ENCODE data around the gene NAALADL2.

Gene NAALADL2

DNA sequence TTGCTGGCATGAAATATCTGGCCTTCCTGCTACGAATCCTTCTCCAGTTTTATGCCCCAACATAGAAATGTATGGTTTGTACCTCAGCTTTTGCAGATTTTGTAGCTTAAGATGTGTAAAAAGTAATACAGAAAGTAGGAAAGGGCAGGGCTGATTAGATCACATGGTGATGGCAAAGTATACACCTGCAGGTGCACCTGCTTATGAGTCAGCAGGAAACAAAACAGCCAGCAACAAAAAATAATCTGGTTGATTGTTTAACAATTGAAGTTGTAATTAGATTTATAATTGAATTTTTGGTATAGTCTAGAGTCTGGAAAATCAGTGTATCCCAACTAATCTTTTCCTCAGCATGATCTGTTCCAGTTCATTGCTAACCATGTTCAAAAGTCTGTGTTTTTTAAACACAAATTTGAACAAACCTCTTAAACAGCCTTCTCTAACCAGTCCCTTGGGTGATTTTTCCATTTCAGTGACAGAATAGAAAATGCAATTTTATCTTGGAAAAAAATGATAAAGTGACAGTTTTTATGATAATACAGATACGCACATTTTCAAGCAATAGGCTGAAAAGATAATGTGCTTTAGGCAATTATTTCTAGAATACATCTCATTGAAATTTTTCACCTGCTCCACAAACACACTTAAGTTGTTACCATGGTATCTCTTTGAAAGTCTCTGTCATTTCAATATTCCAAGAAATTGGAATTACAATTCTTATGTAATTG is 477.4 kb downstream of the NAALADL2 start:
- no peak for TF ChIP-seq ZFX (IDR thresholded peaks at IDR 0.05)
- TF ChIP-seq, protein P1, sequence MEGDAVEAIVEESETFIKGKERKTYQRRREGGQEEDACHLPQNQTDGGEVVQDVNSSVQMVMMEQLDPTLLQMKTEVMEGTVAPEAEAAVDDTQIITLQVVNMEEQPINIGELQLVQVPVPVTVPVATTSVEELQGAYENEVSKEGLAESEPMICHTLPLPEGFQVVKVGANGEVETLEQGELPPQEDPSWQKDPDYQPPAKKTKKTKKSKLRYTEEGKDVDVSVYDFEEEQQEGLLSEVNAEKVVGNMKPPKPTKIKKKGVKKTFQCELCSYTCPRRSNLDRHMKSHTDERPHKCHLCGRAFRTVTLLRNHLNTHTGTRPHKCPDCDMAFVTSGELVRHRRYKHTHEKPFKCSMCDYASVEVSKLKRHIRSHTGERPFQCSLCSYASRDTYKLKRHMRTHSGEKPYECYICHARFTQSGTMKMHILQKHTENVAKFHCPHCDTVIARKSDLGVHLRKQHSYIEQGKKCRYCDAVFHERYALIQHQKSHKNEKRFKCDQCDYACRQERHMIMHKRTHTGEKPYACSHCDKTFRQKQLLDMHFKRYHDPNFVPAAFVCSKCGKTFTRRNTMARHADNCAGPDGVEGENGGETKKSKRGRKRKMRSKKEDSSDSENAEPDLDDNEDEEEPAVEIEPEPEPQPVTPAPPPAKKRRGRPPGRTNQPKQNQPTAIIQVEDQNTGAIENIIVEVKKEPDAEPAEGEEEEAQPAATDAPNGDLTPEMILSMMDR (conservative IDR thresholded peaks at IDR 0.05): no peak
- no peak overlapping the region for H3K27ac ChIP-seq

DNA sequence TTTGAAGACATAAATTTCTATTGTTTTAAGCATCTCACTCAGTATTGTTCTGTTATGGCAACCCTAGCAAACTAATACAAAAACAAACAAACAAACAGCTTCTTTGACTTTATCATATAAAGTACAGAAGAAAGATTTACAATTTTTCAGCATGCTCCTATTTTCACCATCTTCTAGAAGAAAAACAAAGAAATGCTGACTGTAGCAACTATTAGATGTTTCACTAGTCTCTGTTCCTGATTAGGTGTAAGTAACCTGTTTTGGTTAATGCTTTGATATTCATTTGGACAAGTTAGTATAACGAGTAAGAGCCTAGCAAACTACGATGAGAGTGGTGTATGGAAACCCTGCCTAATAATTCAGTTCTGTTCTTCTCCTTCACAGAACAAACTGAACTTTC is 478.5 kb downstream of the NAALADL2 start:
- H3K27ac ChIP-seq: peak overlapping the region; percentile 100; the same call in 1 of the 2 replicates
- TF ChIP-seq, protein P1 (conservative IDR thresholded peaks at IDR 0.05): no peak
- TF ChIP-seq ZFX (IDR thresholded peaks at IDR 0.05): no peak

DNA sequence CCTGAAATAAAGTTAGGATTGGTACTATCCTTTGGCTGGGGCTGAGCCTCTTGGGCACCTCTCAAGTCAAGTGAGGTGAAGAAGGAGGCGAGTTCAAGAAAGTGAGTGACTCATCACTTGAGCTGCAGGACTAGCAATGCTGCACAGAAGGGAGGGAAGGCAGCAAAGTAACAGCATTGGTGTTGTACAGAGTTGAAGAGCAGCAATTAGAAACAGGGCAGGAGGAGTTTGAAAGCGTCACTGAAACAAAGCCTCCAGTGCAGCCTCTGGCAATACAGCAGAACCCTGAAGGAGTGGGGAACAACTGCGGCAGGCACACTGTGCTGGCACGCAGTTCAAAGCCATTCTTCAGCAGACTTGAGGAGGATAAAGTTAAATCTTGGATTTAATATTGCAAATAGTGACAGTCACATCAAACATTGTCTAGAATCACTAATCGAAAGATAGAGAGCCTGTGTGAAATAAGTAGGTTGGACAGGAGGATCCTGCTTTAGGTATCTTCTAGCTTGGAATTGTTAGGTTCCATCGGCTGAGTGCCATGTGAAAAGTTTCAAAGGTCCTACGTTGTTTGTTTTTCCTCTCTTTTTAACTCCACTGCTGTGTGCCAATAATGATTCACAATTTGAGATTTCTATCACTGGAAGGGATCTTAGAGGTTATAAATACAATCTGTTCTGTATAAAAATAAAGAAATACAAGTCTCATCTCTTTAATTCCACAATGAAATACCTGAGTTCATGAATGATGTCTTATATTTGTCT is 479.8 kb downstream of the NAALADL2 start:
- TF ChIP-seq, protein P1 (conservative IDR thresholded peaks at IDR 0.05): no peak
- no peak for TF ChIP-seq ZFX (IDR thresholded peaks at IDR 0.05)
- peak overlapping the region; percentile 100 for H3K27ac ChIP-seq

DNA sequence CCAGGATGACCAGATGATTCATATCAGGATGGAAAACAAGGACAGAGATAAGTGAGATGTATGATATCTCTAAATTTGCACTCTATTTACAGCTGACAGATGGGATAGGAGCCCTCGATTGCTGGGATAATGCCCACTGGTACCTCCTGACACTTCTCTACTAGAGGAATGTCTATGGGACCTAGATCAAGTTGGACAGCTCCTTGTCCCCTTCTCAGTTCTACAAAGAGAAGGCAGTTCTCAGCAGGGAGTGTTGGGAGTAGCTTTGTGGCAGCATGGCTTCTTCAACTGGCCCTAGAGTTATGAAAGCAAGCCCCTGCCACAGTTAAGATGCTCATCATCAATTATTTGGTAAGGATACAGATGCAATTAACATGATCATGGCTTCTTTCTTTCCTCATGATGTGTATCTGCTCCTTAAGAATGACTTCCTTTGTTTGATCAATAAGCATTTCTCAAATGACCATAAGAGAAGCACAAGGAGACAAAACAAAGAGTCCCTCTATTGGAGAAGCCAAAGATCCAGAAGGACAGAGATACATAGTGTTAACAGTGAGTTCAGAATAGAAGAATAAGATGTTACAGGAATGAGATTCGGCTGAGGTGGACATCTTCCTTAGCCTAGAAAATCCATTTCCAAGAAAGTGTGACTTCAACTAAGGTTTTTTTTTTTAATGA is 481.3 kb downstream of the NAALADL2 start:
- H3K27ac ChIP-seq: peak overlapping the region; percentile 98; the same call in 1 of the 2 replicates
- TF ChIP-seq, protein P1 (conservative IDR thresholded peaks at IDR 0.05): no peak
- no peak for TF ChIP-seq ZFX (IDR thresholded peaks at IDR 0.05)

DNA sequence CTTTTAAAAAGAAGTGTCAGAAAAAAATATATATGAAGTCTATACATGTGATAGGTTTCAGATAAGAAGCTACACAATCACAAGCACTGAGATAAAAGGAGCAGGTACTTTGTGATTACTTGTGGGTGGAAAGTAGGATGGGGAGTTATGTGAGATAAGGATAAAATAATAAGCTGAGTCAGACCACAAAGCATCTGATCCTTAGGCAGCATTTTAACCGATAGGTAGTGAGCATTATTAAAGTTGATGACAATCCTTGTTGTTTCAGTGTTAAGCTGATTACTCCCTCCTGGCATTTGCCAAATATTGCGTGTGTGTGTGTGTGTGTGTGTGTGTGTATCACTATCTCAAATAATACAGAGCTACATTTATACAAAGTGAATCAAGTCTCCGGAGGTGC is 483.1 kb downstream of the NAALADL2 start:
- TF ChIP-seq, protein P1 (conservative IDR thresholded peaks at IDR 0.05): no peak
- TF ChIP-seq ZFX (IDR thresholded peaks at IDR 0.05): no peak
- no peak overlapping the region for H3K27ac ChIP-seq

DNA sequence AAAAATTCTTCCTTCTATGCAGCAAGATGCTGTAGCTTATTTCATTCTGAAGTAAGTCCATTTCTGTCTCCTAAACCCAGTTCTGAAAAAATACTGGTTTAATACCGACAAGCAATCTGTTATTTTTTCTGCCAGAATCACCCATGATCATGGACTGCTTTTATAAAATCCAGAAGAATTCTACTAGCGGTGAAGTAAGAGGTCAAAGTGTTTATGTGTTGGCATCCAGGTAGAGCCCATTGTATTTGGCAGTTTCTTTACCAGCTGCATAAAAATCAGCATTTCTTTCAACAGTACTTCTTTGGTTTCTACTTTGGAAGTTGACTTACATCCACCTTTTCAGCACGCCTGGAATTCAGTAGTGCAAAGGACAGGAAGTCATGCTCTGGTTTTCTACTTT is 484.8 kb downstream of the NAALADL2 start:
- TF ChIP-seq ZFX (IDR thresholded peaks at IDR 0.05): no peak
- TF ChIP-seq, protein P1 (conservative IDR thresholded peaks at IDR 0.05): no peak

More for the DNA sequence above, 484.8 kb downstream of the NAALADL2 start:
- no peak overlapping the region for H3K27ac ChIP-seq
